T-helper 2 cell treated with Interferon-gamma antibody and Interleukin-4, amounts not matched to agents 100 ng/mL and 5 ng/mL, for 36 hours (primary cell): ENCODE results near the gene AQP11. TPM values are rescaled to one million over a fixed set of nuclear protein-coding genes. Genes with fewer than 3 reads are reported as not detected.
"Not testable (repeated sequence)": the region's sequence is repeated elsewhere in the genome, so short reads cannot be mapped to it uniquely, and the experiment has no call there.

Experiments used
- intact Hi-C: fragments of 100-400 bp; cut with micrococcal nuclease; formaldehyde crosslinking; loops from one replicate; pipeline ENCODE4 v1.15.1; 2023
- total RNA-seq: library from RNA; stranded (reverse); gene quantifications from 2 replicates; pipeline ENCODE4 v1.2.3, GENCODE V29; 2022

The AQP11 gene
- 0.95 and 1.1 TPM in 2 replicates for total RNA-seq

GRCh38 chr11:77589521-77590193 is at the start of gene AQP11:
TSS of gene AQP11 (plus strand) at chr11:77589953. CDS start at chr11:77589993, 40 bp downstream.
- intact Hi-C loops = no loop called here

GRCh38 chr11:77542296-77542695 is 47.5 kb upstream of the AQP11 start:
- intact Hi-C loops = loop anchor here (10.0 kb wide), 1 partner anchor 497 kb away; no protein-coding TSS in a partner anchor

- intact Hi-C loops = loop anchor here (10.0 kb wide), 1 partner anchor 502 kb away; no protein-coding TSS in a partner anchor
Measured at GRCh38 chr11:77547047-77547836, 42.5 kb upstream of the AQP11 start.

- intact Hi-C loops = loop anchor here (1.0 to 10.0 kb wide), 3 partner anchors 356 to 503 kb away; no protein-coding TSS in a partner anchor
Measured at GRCh38 chr11:77547863-77548551, 41.7 kb upstream of the AQP11 start.

GRCh38 chr11:77548552-77549445 is 41.0 kb upstream of the AQP11 start:
- intact Hi-C loops = loop anchor here (1.0 to 10.0 kb wide), 3 partner anchors 356 to 504 kb away; no protein-coding TSS in a partner anchor

GRCh38 chr11:77551426-77551825 is 38.3 kb upstream of the AQP11 start:
- intact Hi-C loops = not testable (repeated sequence)

GRCh38 chr11:77557553-77557952 is 32.2 kb upstream of the AQP11 start:
- intact Hi-C loops = no loop called here

- intact Hi-C loops = no loop called here
Measured at GRCh38 chr11:77558380-77558779, 31.4 kb upstream of the AQP11 start.

GRCh38 chr11:77559686-77560401 is 29.9 kb upstream of the AQP11 start:
- intact Hi-C loops = no loop called here

GRCh38 chr11:77560605-77561004 is 29.1 kb upstream of the AQP11 start:
- intact Hi-C loops = no loop called here

GRCh38 chr11:77561257-77561656 is 28.5 kb upstream of the AQP11 start:
- intact Hi-C loops = no loop called here

- intact Hi-C loops = no loop called here
Measured at GRCh38 chr11:77568306-77568705, 21.4 kb upstream of the AQP11 start.

GRCh38 chr11:77568916-77569675 is 20.7 kb upstream of the AQP11 start:
- intact Hi-C loops = no loop called here

GRCh38 chr11:77569676-77570070 is 20.1 kb upstream of the AQP11 start:
- intact Hi-C loops = no loop called here

- intact Hi-C loops = not testable (repeated sequence)
Measured at GRCh38 chr11:77570896-77571295, 18.9 kb upstream of the AQP11 start.

- intact Hi-C loops = not testable (repeated sequence)
Measured at GRCh38 chr11:77575428-77575827, 14.3 kb upstream of the AQP11 start.

GRCh38 chr11:77580712-77581337 is 8.9 kb upstream of the AQP11 start:
- intact Hi-C loops = no loop called here

- intact Hi-C loops = no loop called here
Measured at GRCh38 chr11:77589181-77589520, 602 bp upstream of the AQP11 start.

- intact Hi-C loops = no loop called here
Measured at GRCh38 chr11:77590194-77590782, 535 bp downstream of the AQP11 start.
